Esophagus muscularis mucosa (tissue), 4 donors: ENCODE data around the gene SPTLC2. TPM values are rescaled to one million over a fixed set of nuclear protein-coding genes. Genes with fewer than 3 reads are reported as not detected.
A peak's percentile ranks its signal among the peaks of the same experiment; 100 is the strongest.

Source experiments
- DNase-seq: peaks from one replicate; pipeline ENCODE4 v3.0.0-alpha.2; 2017; ENCODE audit errors: extremely low spot score
- H3K27ac ChIP-seq, 4 donors: fragments of 200-600 bp; sonication (generic); replicated peaks in 1 of 4; 1 replicate in 3 of 4; 2 replicates in 1 of 4; pipeline ENCODE4 v1.5.1; 2016 to 2019; ENCODE audit warnings: mild to moderate bottlenecking in 1 of 4
- H3K27me3 ChIP-seq, 4 donors: fragments of 200-600 bp; sonication (generic); one replicate each; pipeline versions ENCODE4 v1.5.1 to v1.6.0; 2016 to 2019
- H3K36me3 ChIP-seq, 4 donors: fragments of 200-600 bp; sonication (generic); one replicate each; pipeline ENCODE4 v1.5.1; 2016 to 2019
- H3K4me1 ChIP-seq, 4 donors: fragments of 200-600 bp; sonication (generic); one replicate each; pipeline ENCODE4 v1.5.1; 2016 to 2019
- H3K4me3 ChIP-seq, 4 donors: fragments of 200-600 bp; sonication (generic); 1 replicate in 2 of 4; 2 replicates in 2 of 4; pipeline ENCODE4 v1.5.1; 2016 to 2019; ENCODE audit warnings: mild to moderate bottlenecking in 4 of 4, moderate library complexity in 1 of 4
- H3K9me3 ChIP-seq, 4 donors: fragments of 200-600 bp; sonication (generic); 1 replicate in 3 of 4; 2 replicates in 1 of 4; pipeline ENCODE4 v1.5.1; 2016 to 2019
- EP300 ChIP-seq: sonication (generic); formaldehyde crosslinking; IDR thresholded peaks from one replicate; pipeline ENCODE4 v1.6.1; 2017; ENCODE audit warnings: antibody characterized with exemption
- POLR2A ChIP-seq: fragments of 450-650 bp; IDR thresholded peaks from one replicate; pipeline ENCODE4 v1.6.1; 2017; ENCODE audit warnings: antibody characterized with exemption, moderate library complexity, mild to moderate bottlenecking, low read depth
- POLR2AphosphoS5 ChIP-seq, 2 donors: sonication (generic); formaldehyde crosslinking; IDR thresholded peaks; one replicate each; pipeline ENCODE4 v1.6.1; 2017; ENCODE audit warnings: antibody characterized with exemption in 2 of 2
- WGBS: methylation state at CpG from one replicate; pipeline ENCODE4 v1.1.5; 2018; 5-methylcytosine and 5-hydroxymethylcytosine counted together
- intact Hi-C: fragments of 100-400 bp; cut with DNase I; formaldehyde crosslinking; loops from one replicate; pipeline ENCODE4 v1.15.1; 2023
- total RNA-seq, 4 donors: library from RNA; depleted of rRNA; stranded (reverse); fragments of >200 nt; gene quantifications; one replicate each; pipeline versions ENCODE4 v1.1.0 to v1.2.1, GENCODE V29; 2016
- TF ChIP-seq, protein P1 (sequence below), 3 experiments: fragments of 200-600 bp in 2 of 3; fragments of 450-650 bp in 1 of 3; sonication (generic) in 2 of 3; IDR thresholded peaks; one replicate each; pipeline ENCODE4 v1.5.1; 2017 to 2019; ENCODE audit warnings: antibody characterized with exemption in 3 of 3, mild to moderate bottlenecking in 2 of 3, moderate library complexity in 1 of 3

Gene SPTLC2
- total RNA-seq, 4 donors from 2014 or later, result 14.5 to 25.3 (median 20.1) TPM

DNA sequence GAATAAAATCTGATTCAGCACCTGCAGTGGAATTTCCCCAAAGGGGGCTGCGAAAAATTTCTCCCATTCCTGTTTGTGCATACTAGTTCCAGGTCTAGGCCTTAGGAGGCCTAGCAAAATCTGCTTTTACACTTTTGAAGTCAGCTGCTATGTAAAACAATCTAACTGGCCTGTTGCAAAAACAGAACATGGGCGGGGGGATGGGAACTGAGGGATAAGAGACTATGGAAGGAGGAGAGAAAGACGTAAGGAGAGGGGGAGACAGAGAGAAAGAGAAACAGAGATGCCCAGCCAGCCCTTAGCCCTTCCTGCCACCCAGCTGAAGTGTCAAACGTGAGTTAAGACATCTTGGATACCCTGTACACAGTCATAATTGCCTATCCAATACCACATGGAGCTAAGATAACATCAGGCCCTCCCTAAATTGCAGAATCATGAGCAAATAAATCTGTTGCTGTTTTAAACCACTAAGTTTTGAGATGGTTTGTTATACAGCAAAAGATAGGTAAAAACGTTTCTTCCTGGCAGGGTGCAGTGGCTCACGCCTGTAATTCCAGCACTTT, 45.6 kb downstream of the SPTLC2 start:
- peaks cover 0 to 5% (median 2%) of the 10 kb centered on the region in 4 donors for H3K4me1 ChIP-seq
- peak; percentile 7 for DNase-seq
- WGBS, result 80% methylated on average over 6 of the region's 6 CpGs
- H3K4me3 ChIP-seq, result no peak overlapping the region
- TF ChIP-seq POLR2A (no peak), POLR2AphosphoS5 (IDR thresholded peaks at IDR 0.05) (no peak), EP300 (no peak)
- TF ChIP-seq, protein P1, sequence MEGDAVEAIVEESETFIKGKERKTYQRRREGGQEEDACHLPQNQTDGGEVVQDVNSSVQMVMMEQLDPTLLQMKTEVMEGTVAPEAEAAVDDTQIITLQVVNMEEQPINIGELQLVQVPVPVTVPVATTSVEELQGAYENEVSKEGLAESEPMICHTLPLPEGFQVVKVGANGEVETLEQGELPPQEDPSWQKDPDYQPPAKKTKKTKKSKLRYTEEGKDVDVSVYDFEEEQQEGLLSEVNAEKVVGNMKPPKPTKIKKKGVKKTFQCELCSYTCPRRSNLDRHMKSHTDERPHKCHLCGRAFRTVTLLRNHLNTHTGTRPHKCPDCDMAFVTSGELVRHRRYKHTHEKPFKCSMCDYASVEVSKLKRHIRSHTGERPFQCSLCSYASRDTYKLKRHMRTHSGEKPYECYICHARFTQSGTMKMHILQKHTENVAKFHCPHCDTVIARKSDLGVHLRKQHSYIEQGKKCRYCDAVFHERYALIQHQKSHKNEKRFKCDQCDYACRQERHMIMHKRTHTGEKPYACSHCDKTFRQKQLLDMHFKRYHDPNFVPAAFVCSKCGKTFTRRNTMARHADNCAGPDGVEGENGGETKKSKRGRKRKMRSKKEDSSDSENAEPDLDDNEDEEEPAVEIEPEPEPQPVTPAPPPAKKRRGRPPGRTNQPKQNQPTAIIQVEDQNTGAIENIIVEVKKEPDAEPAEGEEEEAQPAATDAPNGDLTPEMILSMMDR (IDR thresholded peaks at IDR 0.05), result no peak
- H3K27ac ChIP-seq, result no peak overlapping the region
- peaks cover 0 to 40% (median 24%) of the 10 kb centered on the region in 4 donors for H3K36me3 ChIP-seq
- H3K27me3 ChIP-seq, result no peaks in the 10 kb centered on the region
- intact Hi-C loops, result no loop called here
- H3K9me3 ChIP-seq, result no peaks in the 10 kb centered on the region

GRCh38 chr14:77565994-77566305, 50.5 kb downstream of the SPTLC2 start:
- peak overlapping the region in 2 of 4 donors; percentile 10 to 32 for H3K27ac ChIP-seq
- DNase-seq, result no peak
- H3K27me3 ChIP-seq, result no peaks in the 10 kb centered on the region
- H3K4me1 ChIP-seq, result peaks cover 0 to 8% (median 3%) of the 10 kb centered on the region in 4 donors
- H3K4me3 ChIP-seq, result no peak overlapping the region
- H3K36me3 ChIP-seq, result peaks cover 0 to 39% (median 21%) of the 10 kb centered on the region in 4 donors
- WGBS, result 57% methylated on average over 1 of the region's 1 CpG
- TF ChIP-seq POLR2AphosphoS5 (IDR thresholded peaks at IDR 0.05), result no peak
- TF ChIP-seq POLR2A, result no peak
- TF ChIP-seq, protein P1 (IDR thresholded peaks at IDR 0.05), result no peak
- TF ChIP-seq EP300, result no peak
- H3K9me3 ChIP-seq, result no peaks in the 10 kb centered on the region
- intact Hi-C loops, result no loop called here

DNA sequence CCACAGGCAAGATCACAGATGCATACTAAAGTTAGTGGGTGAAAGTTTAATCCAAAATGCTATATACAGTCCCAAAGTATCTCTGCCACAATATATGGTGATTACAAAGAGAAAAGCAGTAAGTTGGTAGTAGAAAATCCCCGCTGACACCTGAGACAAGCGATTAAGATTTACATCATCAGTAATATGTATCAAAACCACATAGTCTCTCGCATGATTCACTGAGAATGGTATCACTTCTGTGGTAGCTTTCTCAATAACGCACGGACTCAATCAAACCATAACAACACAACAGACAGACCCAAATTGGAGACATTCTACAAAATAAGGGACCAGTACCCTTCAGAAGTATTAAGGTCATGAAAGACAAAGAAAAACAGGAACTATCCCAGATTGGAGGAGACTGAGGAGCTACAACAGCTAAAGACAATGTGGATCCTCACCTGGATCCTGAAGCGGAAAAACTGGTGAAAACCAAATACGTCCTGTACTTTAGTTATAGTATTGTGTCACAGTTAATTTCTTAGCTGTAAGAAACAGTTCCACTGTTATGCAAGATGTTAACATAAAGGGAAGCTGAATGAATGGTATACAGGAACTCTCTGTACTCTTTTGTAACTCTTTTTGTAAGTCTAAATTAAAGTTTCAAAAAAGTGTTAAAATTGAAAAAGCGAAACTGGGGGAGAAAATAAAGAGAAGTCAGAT, 51.0 kb downstream of the SPTLC2 start:
- TF ChIP-seq POLR2A (no peak), EP300 (no peak), POLR2AphosphoS5 (IDR thresholded peaks at IDR 0.05) (peak in 1 of 2 donors; percentile 14)
- TF ChIP-seq, protein P1 (IDR thresholded peaks at IDR 0.05), result no peak
- 70% methylated on average over 8 of the region's 8 CpGs for WGBS
- peak overlapping the region in 2 of 4 donors; percentile 15 to 34 for H3K27ac ChIP-seq
- no peaks in the 10 kb centered on the region for H3K9me3 ChIP-seq
- intact Hi-C loops, result no loop called here
- peaks cover 0 to 8% (median under 1%) of the 10 kb centered on the region in 4 donors for H3K4me1 ChIP-seq
- peaks cover 0 to 43% (median 24%) of the 10 kb centered on the region in 4 donors for H3K36me3 ChIP-seq
- no peak for DNase-seq
- no peak overlapping the region for H3K4me3 ChIP-seq
- H3K27me3 ChIP-seq, result no peaks in the 10 kb centered on the region

DNA sequence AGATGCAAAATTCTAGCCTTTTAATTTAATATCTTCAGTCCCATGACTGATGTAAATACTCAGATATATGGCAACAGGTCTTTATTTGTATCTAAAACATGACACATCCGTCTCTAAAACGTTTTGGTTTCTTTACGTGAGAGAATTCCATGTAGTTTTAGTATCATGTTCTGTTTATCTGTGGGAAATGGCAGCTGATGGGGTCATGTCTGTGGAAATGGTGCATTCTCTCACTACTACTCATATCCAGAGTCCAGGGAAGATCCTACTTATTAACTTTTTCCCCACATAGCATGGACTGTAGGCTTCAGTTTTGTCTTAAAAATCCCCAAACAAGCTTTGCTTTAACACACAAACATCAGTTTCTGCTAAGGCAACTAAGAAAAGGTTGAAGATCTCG, 53.8 kb downstream of the SPTLC2 start:
- Histone ChIP-seq H3K36me3 (peaks cover 0 to 53% (median 25%) of the 10 kb centered on the region in 4 donors), H3K9me3 (no peaks in the 10 kb centered on the region), H3K27ac (no peak overlapping the region), H3K4me3 (no peak overlapping the region), H3K27me3 (no peaks in the 10 kb centered on the region), H3K4me1 (peaks cover 0 to 8% (median 0%) of the 10 kb centered on the region in 4 donors)
- 80% methylated on average over 4 of the region's 4 CpGs for WGBS
- DNase-seq, result no peak
- TF ChIP-seq EP300 (no peak), POLR2A (no peak), POLR2AphosphoS5 (IDR thresholded peaks at IDR 0.05) (no peak)
- TF ChIP-seq, protein P1 (IDR thresholded peaks at IDR 0.05), result no peak
- intact Hi-C loops, result no loop called here
